HTR-8/SVneo (cell line): Measurements from ENCODE around the gene TPRN.

Source experiments
- DNase-seq: peaks from one replicate; pipeline ENCODE4 v3.0.0; 2011; ENCODE audit warnings: low spot score, mixed read lengths; ENCODE audit not compliant: insufficient read length
- FAIRE-seq: peaks from 2 replicates; lab custom pipeline; 2011; peaks lifted over from hg19 to GRCh38; lab: Jason Lieb, UNC

TPRN gene

GRCh38 chr9:137164370-137165249 lies 35.9 kb downstream of the TPRN start:
- no peak for DNase-seq
- FAIRE-seq: no peak

- DNase-seq (no peak), FAIRE-seq (no peak)
Observed at GRCh38 chr9:137163805-137164204, 36.7 kb downstream of the TPRN start.

- FAIRE-seq: no peak
- no peak for DNase-seq
Observed at GRCh38 chr9:137163365-137163715, 37.2 kb downstream of the TPRN start.

GRCh38 chr9:137162505-137163364 lies 37.8 kb downstream of the TPRN start:
- no peak for DNase-seq
- FAIRE-seq: no peak

GRCh38 chr9:137161558-137162486 lies 38.7 kb downstream of the TPRN start:
- FAIRE-seq (no peak), DNase-seq (no peak)

- DNase-seq (no peak), FAIRE-seq (no peak)
Observed at GRCh38 chr9:137160716-137161557, 39.6 kb downstream of the TPRN start.

- FAIRE-seq (no peak), DNase-seq (no peak)
Observed at GRCh38 chr9:137160054-137160425, 40.5 kb downstream of the TPRN start.

GRCh38 chr9:137159105-137160053 lies 41.2 kb downstream of the TPRN start:
- FAIRE-seq: no peak
- DNase-seq: no peak

- FAIRE-seq: no peak
- DNase-seq: no peak
Observed at GRCh38 chr9:137158625-137159024, 41.9 kb downstream of the TPRN start.

- FAIRE-seq: peak; percentile 16
- no peak for DNase-seq
Observed at GRCh38 chr9:137157618-137158415, 42.7 kb downstream of the TPRN start.

- FAIRE-seq (no peak), DNase-seq (no peak)
Observed at GRCh38 chr9:137156567-137157375, 43.8 kb downstream of the TPRN start.

GRCh38 chr9:137152844-137153405 lies 47.6 kb downstream of the TPRN start:
- peak; percentile 89 for FAIRE-seq
- no peak for DNase-seq

GRCh38 chr9:137150617-137151457 lies 49.7 kb downstream of the TPRN start:
- FAIRE-seq (no peak), DNase-seq (peak; percentile 52)

- FAIRE-seq (no peak), DNase-seq (peak; percentile 32)
Observed at GRCh38 chr9:137149942-137150616, 50.5 kb downstream of the TPRN start.

GRCh38 chr9:137149363-137149762 lies 51.2 kb downstream of the TPRN start:
- DNase-seq (no peak), FAIRE-seq (no peak)
